Effector memory CD8-positive, alpha-beta T cell (primary cell): ENCODE measurements around the gene EFCAB12.

Source experiments
- ATAC-seq: fragments of 150-1000 bp; cut with Tn5 transposase; replicated peaks from 2 replicates; pipeline ENCODE4 v1.10.0; 2021; ENCODE audit warnings: mild to moderate bottlenecking, moderate library complexity
- DNase-seq, 3 experiments: peaks; one replicate each; pipeline ENCODE4 v3.0.0; 2021
- H3K27ac Mint-ChIP-seq, 2 donors: one replicate each; pipeline ENCODE4 v1.8.0; 2022; ENCODE audit warnings: mild to moderate bottlenecking in 2 of 2, mixed read lengths in 2 of 2, moderate library complexity in 2 of 2
- H3K27me3 Mint-ChIP-seq, 2 donors: one replicate each; pipeline ENCODE4 v1.8.0; 2022; ENCODE audit warnings: mixed read lengths in 2 of 2
- H3K36me3 Mint-ChIP-seq: one replicate; pipeline ENCODE4 v1.8.0; 2022; ENCODE audit warnings: mild to moderate bottlenecking, moderate library complexity, mixed read lengths; ENCODE audit not compliant: insufficient read depth
- H3K4me1 Mint-ChIP-seq, 2 donors: one replicate each; pipeline ENCODE4 v1.8.0; 2022; ENCODE audit warnings: low read depth in 2 of 2, mixed read lengths in 2 of 2
- H3K4me3 Mint-ChIP-seq, 2 donors: one replicate each; pipeline ENCODE4 v1.8.0; 2022; ENCODE audit warnings: mild to moderate bottlenecking in 2 of 2, mixed read lengths in 2 of 2, moderate library complexity in 2 of 2
- H3K9me3 Mint-ChIP-seq, 2 donors: one replicate each; pipeline ENCODE4 v1.8.0; 2022; ENCODE audit warnings: mixed read lengths in 2 of 2

EFCAB12 gene

DNA sequence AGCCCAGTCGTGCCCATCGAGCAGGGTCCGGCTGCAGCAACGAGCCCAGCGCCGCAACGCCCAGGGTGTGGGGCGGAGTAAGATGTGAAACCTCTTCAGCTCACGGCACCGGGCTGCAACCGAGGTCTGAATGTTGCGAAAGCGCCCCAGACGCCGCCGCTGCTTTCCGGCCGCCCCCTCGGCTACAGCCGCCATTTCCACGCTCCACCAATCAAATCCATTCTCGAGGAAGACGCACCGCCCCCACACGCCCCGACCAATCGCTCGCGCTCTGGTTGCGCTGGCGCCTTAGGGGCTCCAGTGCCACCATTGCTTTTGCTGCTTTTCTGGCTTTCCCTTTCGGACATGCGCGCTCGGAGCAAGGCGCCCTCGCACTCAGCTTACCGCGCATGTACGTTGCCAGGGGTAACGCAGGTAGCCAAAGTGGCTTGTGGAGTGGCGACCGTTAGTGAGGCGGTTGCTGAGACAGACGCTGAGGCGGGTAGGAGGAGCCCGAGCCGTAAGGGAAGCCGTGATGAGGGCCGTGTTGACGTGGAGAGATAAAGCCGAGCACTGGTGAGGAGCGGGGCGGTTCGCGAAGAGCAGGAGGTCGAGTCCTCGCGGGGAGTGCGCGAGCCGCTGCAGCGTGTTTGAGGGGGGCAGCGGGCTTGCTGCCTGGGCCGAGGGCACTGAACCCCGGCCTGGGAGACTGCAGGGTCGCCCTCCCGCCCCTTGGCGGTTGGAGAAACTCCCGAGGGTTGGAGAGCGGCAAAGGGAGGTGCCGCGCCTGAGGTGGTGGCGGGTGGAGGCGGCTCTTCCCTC, 11.6 kb upstream of the EFCAB12 start, which contains the start of the genes IFT122 and MBD4:
Gene IFT122 (plus strand): TSS at position 408 of the 801 bp plus-strand sequence. CDS start 107 bp downstream, at position 515.
Gene MBD4 (minus strand): TSS at position 132 of the 801 bp plus-strand sequence. CDS start 115 bp downstream, at position 17.
- DNase-seq, result peak; percentile 98 to 99 (median 98)
- Mint-ChIP-seq H3K4me3 (peak within 1 kb of the TSS; percentile 78 to 93), H3K4me1 (peaks cover 35 to 57% of the 10 kb centered on the region in 2 donors), H3K36me3 (peaks cover 45% of the 10 kb centered on the region), H3K27me3 (no peaks in the 10 kb centered on the region), H3K27ac (peak within 1 kb of the TSS; percentile 89 to 94), H3K9me3 (no peaks in the 10 kb centered on the region)
- peak; percentile 82 for ATAC-seq

DNA sequence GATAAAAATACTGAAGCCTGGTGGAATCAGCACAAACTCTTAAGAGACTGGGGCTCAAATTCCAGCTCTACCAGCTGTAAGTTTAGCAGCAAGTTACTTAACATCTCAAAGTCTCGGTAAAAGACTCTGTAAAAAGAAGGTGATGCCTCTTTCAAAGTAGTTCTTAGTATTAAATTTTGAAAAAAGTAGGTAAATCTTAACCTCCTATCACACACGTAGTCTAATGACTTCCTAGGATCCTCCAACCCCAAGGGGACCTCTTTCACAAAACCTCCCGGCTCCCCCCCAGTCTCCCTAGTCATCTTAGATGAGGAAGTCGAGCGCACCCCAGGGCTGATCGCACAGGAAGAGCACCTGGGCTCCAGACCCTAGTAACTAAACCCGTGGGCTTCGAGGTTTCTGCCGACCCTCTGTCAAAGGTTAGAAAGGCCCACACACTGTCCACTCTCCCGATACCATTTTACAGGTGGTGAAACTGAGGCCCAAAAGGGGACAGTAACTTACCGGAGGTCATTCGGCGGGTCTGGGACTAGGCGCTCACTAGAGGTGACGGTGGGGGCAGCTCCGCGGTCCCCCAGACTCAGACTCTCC, 10.9 kb upstream of the EFCAB12 start:
- peak in 2 of 3 experiments; percentile 16 to 31 for DNase-seq
- peaks cover 45% of the 10 kb centered on the region for H3K36me3 Mint-ChIP-seq
- peak overlapping the region; percentile 78 to 93 for H3K4me3 Mint-ChIP-seq
- H3K4me1 Mint-ChIP-seq, result peaks cover 38 to 58% of the 10 kb centered on the region in 2 donors
- peak; percentile 3 for ATAC-seq
- no peaks in the 10 kb centered on the region for H3K9me3 Mint-ChIP-seq
- H3K27me3 Mint-ChIP-seq, result no peaks in the 10 kb centered on the region
- peak overlapping the region; percentile 89 to 94 for H3K27ac Mint-ChIP-seq

DNA sequence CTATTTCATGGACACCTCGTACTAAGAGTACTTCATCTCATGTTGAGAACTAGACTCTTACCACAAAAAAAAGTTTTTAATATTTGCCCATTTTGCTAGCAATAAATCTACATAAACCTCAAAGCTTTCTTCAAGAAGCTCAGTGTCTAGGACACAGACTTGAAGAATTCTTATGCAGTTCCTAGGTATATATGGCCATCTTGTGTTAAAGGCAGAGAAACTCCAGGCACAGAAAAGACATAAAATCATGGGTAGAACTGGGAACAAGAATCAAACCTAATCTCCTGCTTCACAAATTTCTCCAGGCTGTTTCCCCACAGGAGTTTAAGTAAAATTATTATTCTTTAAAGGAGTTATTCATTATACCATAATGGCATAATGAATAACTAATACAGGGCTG, 6.9 kb upstream of the EFCAB12 start:
- H3K4me1 Mint-ChIP-seq, result peaks cover 24 to 43% of the 10 kb centered on the region in 2 donors
- no peak overlapping the region for H3K4me3 Mint-ChIP-seq
- no peaks in the 10 kb centered on the region for H3K27me3 Mint-ChIP-seq
- DNase-seq (no peak), ATAC-seq (no peak)
- H3K9me3 Mint-ChIP-seq, result no peaks in the 10 kb centered on the region
- H3K27ac Mint-ChIP-seq, result peak overlapping the region in 1 of 2 donors; percentile 21
- peaks cover 74% of the 10 kb centered on the region for H3K36me3 Mint-ChIP-seq

DNA sequence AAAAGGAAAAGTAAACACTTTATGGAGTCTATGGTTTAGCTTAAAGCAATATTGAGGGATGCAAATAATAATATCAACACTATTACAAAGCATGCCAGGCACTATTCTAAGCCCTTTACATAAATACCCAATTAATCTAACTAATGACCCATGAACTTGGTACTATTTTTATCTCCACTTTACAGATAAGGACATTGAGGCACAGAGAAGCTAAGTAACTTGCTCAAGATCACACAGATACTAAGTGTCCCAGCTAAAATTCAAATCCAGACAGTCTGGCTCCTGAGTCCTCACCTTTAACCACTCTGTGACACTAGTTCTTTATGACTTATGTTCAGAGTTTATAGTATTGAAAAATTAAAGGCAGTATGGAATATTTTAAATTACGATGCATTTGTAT, 5.7 kb upstream of the EFCAB12 start:
- DNase-seq (no peak), ATAC-seq (no peak)
- H3K27ac Mint-ChIP-seq, result no peak overlapping the region
- H3K4me1 Mint-ChIP-seq, result peaks cover 22 to 36% of the 10 kb centered on the region in 2 donors
- H3K36me3 Mint-ChIP-seq, result peaks cover 65% of the 10 kb centered on the region
- no peaks in the 10 kb centered on the region for H3K27me3 Mint-ChIP-seq
- H3K9me3 Mint-ChIP-seq, result no peaks in the 10 kb centered on the region
- H3K4me3 Mint-ChIP-seq, result no peak overlapping the region

DNA sequence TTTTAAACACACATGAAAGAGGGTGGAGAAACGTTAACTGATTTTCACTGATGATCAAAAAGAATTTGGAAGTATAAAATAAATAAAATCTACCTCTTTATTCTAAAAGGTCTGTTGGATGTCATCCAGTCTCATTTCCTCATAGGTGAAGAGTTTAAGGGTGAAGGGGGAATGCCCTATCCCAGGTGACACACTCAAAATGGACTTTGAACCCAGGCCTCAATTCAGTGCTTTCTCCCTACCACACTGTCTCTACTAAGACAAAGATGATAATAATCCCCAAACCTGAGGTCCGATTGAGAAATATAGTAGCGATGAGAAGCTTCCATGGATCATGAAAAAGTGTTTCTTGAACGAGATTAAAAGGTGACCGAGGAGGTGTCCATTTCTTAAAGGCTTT, 5.1 kb upstream of the EFCAB12 start:
- ATAC-seq (no peak), DNase-seq (no peak)
- no peak overlapping the region for H3K27ac Mint-ChIP-seq
- peaks cover 23 to 34% of the 10 kb centered on the region in 2 donors for H3K4me1 Mint-ChIP-seq
- no peaks in the 10 kb centered on the region for H3K27me3 Mint-ChIP-seq
- no peaks in the 10 kb centered on the region for H3K9me3 Mint-ChIP-seq
- peaks cover 67% of the 10 kb centered on the region for H3K36me3 Mint-ChIP-seq
- no peak overlapping the region for H3K4me3 Mint-ChIP-seq

DNA sequence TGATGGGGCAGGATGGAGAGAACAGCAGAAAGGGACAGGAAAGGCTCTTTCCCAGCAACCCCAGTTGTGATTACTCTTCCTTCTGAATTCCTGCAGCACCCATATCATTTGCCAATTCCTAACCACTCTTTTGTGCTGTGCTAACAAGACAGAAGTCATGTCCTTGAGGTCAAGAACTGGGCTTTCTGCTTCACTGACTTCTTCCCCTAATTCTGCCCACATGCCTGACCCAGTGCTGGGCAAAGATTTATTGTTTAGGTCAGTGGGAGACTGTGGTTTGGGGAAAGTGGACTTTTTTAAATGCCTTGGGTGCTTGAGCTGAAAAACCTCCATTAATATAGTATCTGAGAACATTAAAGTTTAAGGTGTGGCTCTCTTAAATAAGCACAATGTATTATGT, 4.2 kb upstream of the EFCAB12 start:
- no peaks in the 10 kb centered on the region for H3K27me3 Mint-ChIP-seq
- DNase-seq (no peak), ATAC-seq (no peak)

DNA sequence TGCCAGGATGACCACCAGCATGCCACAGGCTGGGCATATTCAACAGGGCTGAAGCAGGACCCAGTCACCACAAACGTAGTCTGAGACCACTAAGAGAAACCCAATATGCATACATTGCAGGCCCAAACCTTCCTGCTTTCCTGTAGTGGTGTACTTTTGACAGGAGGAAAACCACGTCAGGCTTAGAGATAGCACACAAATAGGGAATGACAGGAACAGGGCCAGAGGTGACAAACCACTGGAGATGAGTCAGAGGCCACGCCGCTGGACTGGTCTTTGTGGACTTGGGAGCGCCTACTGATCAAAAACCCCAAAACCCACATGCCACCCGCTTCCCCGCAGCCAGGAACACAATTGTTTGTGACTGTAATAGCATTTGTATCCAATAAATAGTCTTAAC, 3.6 kb upstream of the EFCAB12 start:
- ATAC-seq (no peak), DNase-seq (no peak)
- Mint-ChIP-seq H3K27me3 (no peaks in the 10 kb centered on the region), H3K4me3 (no peak overlapping the region), H3K4me1 (peaks cover 29 to 30% of the 10 kb centered on the region in 2 donors), H3K9me3 (no peaks in the 10 kb centered on the region), H3K36me3 (peaks cover 65% of the 10 kb centered on the region), H3K27ac (peak overlapping the region in 1 of 2 donors; percentile 32)

More for the DNA sequence above, 4.2 kb upstream of the EFCAB12 start:
- H3K4me3 Mint-ChIP-seq, result no peak overlapping the region
- no peaks in the 10 kb centered on the region for H3K9me3 Mint-ChIP-seq
- peaks cover 65% of the 10 kb centered on the region for H3K36me3 Mint-ChIP-seq
- no peak overlapping the region for H3K27ac Mint-ChIP-seq
- peaks cover 28 to 30% of the 10 kb centered on the region in 2 donors for H3K4me1 Mint-ChIP-seq

DNA sequence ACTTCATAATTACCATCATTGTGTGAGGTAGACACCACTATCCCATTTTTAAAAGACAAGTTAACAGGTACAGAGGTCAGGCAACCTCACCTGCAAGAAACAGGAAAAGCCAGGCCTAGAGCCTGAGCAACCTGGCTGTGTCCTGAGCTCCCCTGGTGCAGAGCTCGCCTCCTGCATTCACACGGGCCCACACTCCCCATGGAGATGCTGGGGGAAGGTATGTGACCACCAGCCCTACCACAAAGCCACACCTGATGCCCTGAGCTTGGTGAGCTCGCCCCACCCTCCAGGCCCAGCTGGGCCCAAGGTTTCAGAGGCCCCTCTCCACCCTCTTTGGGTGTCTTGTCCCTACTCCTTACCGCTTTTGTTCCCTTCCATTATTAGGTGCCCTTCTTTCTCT, 1.2 kb upstream of the EFCAB12 start:
- ATAC-seq (no peak), DNase-seq (no peak)
- Mint-ChIP-seq H3K36me3 (peaks cover 52% of the 10 kb centered on the region), H3K9me3 (no peaks in the 10 kb centered on the region), H3K27ac (peak overlapping the region; percentile 16 to 41), H3K4me1 (peaks cover 10 to 17% of the 10 kb centered on the region in 2 donors), H3K4me3 (peak overlapping the region in 1 of 2 donors; percentile 32), H3K27me3 (peaks cover 0 to under 1% of the 10 kb centered on the region in 2 donors)

DNA sequence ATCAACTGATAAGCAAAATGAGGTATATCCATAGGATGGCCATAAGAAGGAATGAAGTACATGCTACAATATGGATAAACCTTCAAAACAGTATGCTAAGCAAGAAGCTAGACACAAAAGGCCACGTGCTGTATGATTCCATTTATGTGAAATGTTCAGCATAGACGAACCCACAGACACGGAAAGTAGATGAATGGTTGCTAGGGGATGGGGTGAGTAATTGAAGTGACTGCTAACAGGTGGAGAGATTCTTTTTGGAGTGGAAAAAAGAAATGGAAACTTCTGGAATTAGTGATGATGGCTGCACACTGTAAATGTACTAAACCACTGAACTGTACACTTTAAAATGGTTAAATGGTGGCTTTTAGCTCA, 630 bp upstream of the EFCAB12 start:
- peak overlapping the region in 1 of 2 donors; percentile 29 for H3K27ac Mint-ChIP-seq
- DNase-seq (no peak), ATAC-seq (no peak)
- peaks cover 55% of the 10 kb centered on the region for H3K36me3 Mint-ChIP-seq
- no peaks in the 10 kb centered on the region for H3K9me3 Mint-ChIP-seq
- H3K4me1 Mint-ChIP-seq, result peaks cover 10 to 17% of the 10 kb centered on the region in 2 donors
- H3K4me3 Mint-ChIP-seq, result peak overlapping the region; percentile 62 to 80
- H3K27me3 Mint-ChIP-seq, result peaks cover 0 to 6% of the 10 kb centered on the region in 2 donors

DNA sequence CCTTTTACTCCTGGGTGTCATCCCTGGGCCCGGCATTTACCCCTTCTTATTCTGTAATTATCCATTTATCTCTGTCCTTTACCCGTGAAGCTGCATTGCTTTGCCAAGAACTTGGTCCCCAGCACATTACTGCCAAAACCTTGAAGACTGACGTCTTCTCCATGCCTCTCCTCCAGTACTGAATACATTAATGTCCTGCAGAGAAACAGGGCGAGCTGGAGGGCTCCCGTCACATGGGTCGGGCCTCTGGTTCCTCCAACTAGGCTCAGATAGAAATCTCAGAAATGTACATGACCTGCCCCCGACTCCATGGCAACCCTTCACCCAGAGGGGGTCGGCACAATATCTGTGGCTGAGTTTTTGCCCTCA, 445 bp downstream of the EFCAB12 start:
- H3K4me1 Mint-ChIP-seq, result peaks cover 10 to 17% of the 10 kb centered on the region in 2 donors
- H3K27me3 Mint-ChIP-seq, result peaks cover 0 to 11% of the 10 kb centered on the region in 2 donors
- peaks cover 49% of the 10 kb centered on the region for H3K36me3 Mint-ChIP-seq
- peak overlapping the region; percentile 62 to 80 for H3K4me3 Mint-ChIP-seq
- no peak for ATAC-seq
- no peak for DNase-seq
- H3K27ac Mint-ChIP-seq, result peak overlapping the region; percentile 29 to 77
- H3K9me3 Mint-ChIP-seq, result no peaks in the 10 kb centered on the region

DNA sequence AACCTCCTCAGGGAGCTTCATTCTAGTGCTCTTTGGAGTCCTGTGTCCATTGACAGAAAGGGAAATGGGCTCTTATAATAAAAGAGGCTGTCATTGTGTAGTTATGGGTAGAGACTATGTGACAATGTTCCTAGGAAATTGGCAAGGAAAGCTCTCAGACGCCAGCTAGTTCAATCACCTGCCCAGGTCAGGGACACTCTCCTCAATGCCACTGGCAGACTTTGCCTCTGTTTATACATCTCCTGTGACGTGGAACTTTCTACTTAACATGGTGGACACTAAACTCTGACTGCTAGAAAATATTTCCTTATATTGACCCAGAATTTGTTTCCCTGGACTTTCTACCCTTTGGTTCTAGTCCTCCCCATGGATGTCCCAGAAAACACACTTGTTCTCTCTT, 2.8 kb downstream of the EFCAB12 start:
- ATAC-seq, result no peak
- Mint-ChIP-seq H3K27me3 (peaks cover 0 to 11% of the 10 kb centered on the region in 2 donors), H3K27ac (no peak overlapping the region), H3K9me3 (no peaks in the 10 kb centered on the region), H3K4me1 (peaks cover 10 to 17% of the 10 kb centered on the region in 2 donors), H3K4me3 (no peak overlapping the region), H3K36me3 (peaks cover 30% of the 10 kb centered on the region)
- no peak for DNase-seq

DNA sequence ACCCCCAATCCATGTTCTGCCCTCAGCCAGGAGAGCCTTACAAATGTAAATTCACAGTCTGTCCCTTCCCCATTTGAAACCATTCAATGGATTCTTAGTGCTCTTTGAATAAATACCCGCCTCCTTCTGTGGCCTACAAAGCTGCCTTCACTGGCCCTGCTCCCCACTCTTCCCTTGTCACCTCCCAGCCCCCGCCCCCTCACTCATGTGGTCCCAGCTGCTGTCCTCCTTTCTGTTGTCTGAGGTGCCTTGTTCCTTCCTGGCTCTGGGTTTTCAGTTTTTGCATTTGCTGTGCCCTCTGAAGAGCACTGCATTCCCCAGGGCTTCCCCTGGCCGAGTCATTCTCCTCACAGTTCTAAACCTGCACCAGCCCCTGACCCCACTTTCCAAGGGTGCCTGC, 3.2 kb downstream of the EFCAB12 start:
- peaks cover 0 to 11% of the 10 kb centered on the region in 2 donors for H3K27me3 Mint-ChIP-seq
- peaks cover 26% of the 10 kb centered on the region for H3K36me3 Mint-ChIP-seq
- DNase-seq (no peak), ATAC-seq (no peak)
- peaks cover 10 to 17% of the 10 kb centered on the region in 2 donors for H3K4me1 Mint-ChIP-seq
- no peaks in the 10 kb centered on the region for H3K9me3 Mint-ChIP-seq
- H3K27ac Mint-ChIP-seq, result no peak overlapping the region
- H3K4me3 Mint-ChIP-seq, result no peak overlapping the region

DNA sequence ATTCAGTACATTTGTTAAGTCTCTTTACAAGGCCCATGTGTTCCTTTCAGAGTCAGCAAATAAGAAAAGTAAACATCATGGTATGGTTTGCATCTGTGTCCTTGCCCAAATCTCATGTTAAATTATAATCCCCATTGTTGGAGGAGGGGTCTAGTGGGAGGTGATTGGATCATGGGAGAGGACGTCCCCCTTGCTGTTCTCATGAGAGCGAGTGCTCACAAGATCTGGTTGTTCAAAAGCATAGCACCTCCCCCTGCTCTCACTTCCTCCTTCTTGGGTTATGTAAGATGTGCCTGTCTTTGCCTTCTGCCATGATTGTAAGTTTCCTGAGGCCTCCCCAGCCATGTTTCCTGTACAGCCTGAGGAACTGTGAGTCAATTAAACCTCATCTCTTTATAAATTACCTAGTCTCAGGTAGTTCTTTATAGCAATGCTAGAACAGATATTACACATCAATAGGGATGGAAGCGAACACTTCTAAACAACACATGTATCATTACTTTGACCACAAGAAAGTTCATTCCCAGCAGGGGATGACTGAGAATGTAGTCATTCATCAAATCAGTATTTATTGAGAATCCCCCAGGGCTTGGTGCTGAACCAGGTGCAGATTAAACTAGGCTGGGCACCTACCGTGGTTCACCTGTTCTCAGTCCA, 4.1 kb downstream of the EFCAB12 start:
- H3K27me3 Mint-ChIP-seq, result peaks cover 0 to 11% of the 10 kb centered on the region in 2 donors
- H3K9me3 Mint-ChIP-seq, result no peaks in the 10 kb centered on the region
- H3K36me3 Mint-ChIP-seq, result peaks cover 26% of the 10 kb centered on the region
- ATAC-seq (no peak), DNase-seq (no peak)
- peaks cover 6 to 17% of the 10 kb centered on the region in 2 donors for H3K4me1 Mint-ChIP-seq
- H3K4me3 Mint-ChIP-seq, result no peak overlapping the region
- H3K27ac Mint-ChIP-seq, result no peak overlapping the region
